GM23338 (cell line): ENCODE data around the gene PFN1. TPM values are rescaled to one million over a fixed set of nuclear protein-coding genes. Genes with fewer than 3 reads are reported as not detected.

Experiments used
- ATAC-seq: fragments of 200-7000 bp; cut with Tn5 transposase; 3 replicates; pipeline ENCODE4 v1.9.1; 2020
- DNase-seq: peaks from one replicate; pipeline ENCODE4 v3.0.0-alpha.2; 2015; ENCODE audit warnings: low spot score
- H2AFZ ChIP-seq: fragments of 200-600 bp; sonication (generic); 2 replicates; pipeline ENCODE4 v1.8.0; 2016; ENCODE audit warnings: antibody characterized with exemption, mild to moderate bottlenecking, moderate library complexity
- H3F3A ChIP-seq: fragments of 200-600 bp; sonication (generic); replicated peaks from 2 replicates; pipeline ENCODE4 v1.8.0; 2017; ENCODE audit warnings: antibody characterized with exemption, mixed run types, low read depth
- H3K27ac ChIP-seq: fragments of 200-600 bp; sonication (generic); 2 replicates; pipeline ENCODE4 v1.6.1; 2016; ENCODE audit warnings: low read depth
- H3K27me3 ChIP-seq: fragments of 200-600 bp; sonication (generic); 2 replicates; pipeline ENCODE4 v1.8.0; 2016; ENCODE audit warnings: mild to moderate bottlenecking, mixed run types, moderate library complexity; ENCODE audit not compliant: insufficient read depth
- H3K36me3 ChIP-seq: fragments of 200-600 bp; sonication (generic); 2 replicates; pipeline ENCODE4 v1.8.0; 2016; ENCODE audit warnings: mild to moderate bottlenecking; ENCODE audit not compliant: insufficient read depth
- H3K4me1 ChIP-seq: fragments of 200-600 bp; sonication (generic); 2 replicates; pipeline ENCODE4 v1.8.0; 2016; ENCODE audit warnings: mild to moderate bottlenecking, moderate library complexity; ENCODE audit not compliant: insufficient read depth
- H3K4me2 ChIP-seq: fragments of 200-600 bp; sonication (generic); 2 replicates; pipeline ENCODE4 v1.7.1; 2017; ENCODE audit warnings: mixed run types
- H3K4me3 ChIP-seq: fragments of 200-600 bp; sonication (generic); 2 replicates; pipeline ENCODE4 v1.6.1; 2016; ENCODE audit warnings: mixed run types
- H3K79me2 ChIP-seq: fragments of 200-600 bp; sonication (generic); replicated peaks from 2 replicates; pipeline ENCODE4 v1.8.0; 2017; ENCODE audit warnings: mild to moderate bottlenecking; ENCODE audit not compliant: insufficient read depth
- H3K9me2 ChIP-seq: fragments of 200-600 bp; sonication (generic); 2 replicates; pipeline ENCODE4 v1.8.0; 2017; ENCODE audit not compliant: insufficient read depth
- H4K20me1 ChIP-seq: fragments of 200-600 bp; sonication (generic); replicated peaks from 2 replicates; pipeline ENCODE4 v1.8.0; 2017; ENCODE audit warnings: mild to moderate bottlenecking; ENCODE audit not compliant: insufficient read depth
- H3K27ac Mint-ChIP-seq: 2 replicates; pipeline ENCODE4 v1.8.0; 2020; ENCODE audit warnings: inconsistent platforms, mild to moderate bottlenecking, moderate library complexity, mixed read lengths
- H3K27me3 Mint-ChIP-seq: 3 replicates; pipeline ENCODE4 v1.8.0; 2022; ENCODE audit warnings: low read depth, mild to moderate bottlenecking, moderate library complexity, mixed read lengths, inconsistent platforms; ENCODE audit not compliant: insufficient read depth, poor library complexity
- H3K36me3 Mint-ChIP-seq: 3 replicates; pipeline ENCODE4 v1.8.0; 2021; ENCODE audit warnings: low read depth, mild to moderate bottlenecking, inconsistent platforms, moderate library complexity, mixed read lengths
- H3K4me1 Mint-ChIP-seq: 3 replicates; pipeline ENCODE4 v1.8.0; 2020; ENCODE audit warnings: mild to moderate bottlenecking, inconsistent platforms, mixed read lengths
- H3K4me3 Mint-ChIP-seq: 3 replicates; pipeline ENCODE4 v1.8.0; 2021; ENCODE audit warnings: moderate library complexity, mild to moderate bottlenecking, inconsistent platforms, mixed read lengths
- H3K9me3 Mint-ChIP-seq: 3 replicates; pipeline ENCODE4 v1.8.0; 2020; ENCODE audit warnings: moderate library complexity, mild to moderate bottlenecking, inconsistent platforms, mixed read lengths
- CREB1 ChIP-seq: fragments of 250-450 bp; sonication (Bioruptor Pico); IDR thresholded peaks from 2 replicates; pipeline ENCODE4 v1.5.0; 2020; ENCODE audit warnings: low read depth, mild to moderate bottlenecking, moderate library complexity
- ETS1 ChIP-seq: IDR thresholded peaks from 2 replicates; pipeline ENCODE4 v1.6.1; 2016; ENCODE audit warnings: antibody characterized with exemption
- NANOG ChIP-seq: IDR thresholded peaks from 2 replicates; pipeline ENCODE4 v1.6.1; 2016; ENCODE audit warnings: antibody characterized with exemption, borderline replicate concordance
- POLR2AphosphoS5 ChIP-seq: IDR thresholded peaks from 2 replicates; pipeline ENCODE4 v1.6.1; 2016; ENCODE audit warnings: antibody characterized with exemption, low read depth
- STAT1 ChIP-seq: IDR thresholded peaks from one replicate; pipeline ENCODE4 v1.6.1; 2016; ENCODE audit warnings: antibody characterized with exemption; ENCODE audit not compliant: unreplicated experiment
- ZNF114 ChIP-seq: fragments of 250-450 bp; sonication (Bioruptor Pico); IDR thresholded peaks from 2 replicates; pipeline ENCODE4 v1.5.0; 2020; ENCODE audit warnings: mild to moderate bottlenecking, moderate library complexity
- ZNF331 ChIP-seq: fragments of 250-450 bp; sonication (Bioruptor Pico); IDR thresholded peaks from 2 replicates; pipeline ENCODE4 v1.5.0; 2020; ENCODE audit warnings: low read depth, mild to moderate bottlenecking, moderate library complexity
- ZNF462 ChIP-seq: fragments of 250-450 bp; sonication (Bioruptor Pico); IDR thresholded peaks from 2 replicates; pipeline ENCODE4 v1.5.0; 2020; ENCODE audit warnings: mild to moderate bottlenecking, moderate library complexity
- polyA plus RNA-seq: library from polyadenylated mRNA; unstranded; fragments of >200 nt; fragmentation: Nextera tagmentation; extraction: Ambion mirVana; gene quantifications from 2 replicates; pipeline ENCODE4 v1.2.1, GENCODE V29; 2016
- total RNA-seq: library from RNA; depleted of rRNA; stranded (reverse); fragments of >200 nt; shearing (Covaris generic); gene quantifications from 2 replicates; pipeline ENCODE4 v1.2.3, GENCODE V29; 2014

The PFN1 gene
- total and polyA plus RNA-seq, 2 experiments from 2014 or later = 2,002 to 3,709 TPM

- Histone ChIP-seq H3K4me1 (peaks cover 36% of the 10 kb centered on the region), H3K27me3 (no peaks in the 10 kb centered on the region), H4K20me1 (peaks cover 27% of the 10 kb centered on the region), H3K27ac (peak overlapping the region; percentile 80; the same call in 1 of the 2 replicates), H3F3A (peaks cover 54% of the 10 kb centered on the region), H3K9me2 (no peaks in the 10 kb centered on the region), H3K4me3 (peak overlapping the region; percentile 78), H2AFZ (no peak overlapping the region), H3K4me2 (peak overlapping the region; percentile 99), H3K36me3 (peaks cover 15% of the 10 kb centered on the region), H3K79me2 (peaks cover 49% of the 10 kb centered on the region)
- H3K27ac Mint-ChIP-seq = peak overlapping the region; percentile 100
- TF ChIP-seq CREB1 (CRISPR knock-in tag) (no peak), ETS1 (no peak), STAT1 (no peak), NANOG (no peak), ZNF462 (CRISPR knock-in tag) (no peak), POLR2AphosphoS5 (no peak), ZNF114 (no peak), ZNF331 (CRISPR knock-in tag) (no peak)
- no peaks in the 10 kb centered on the region for H3K9me3 Mint-ChIP-seq
- DNase-seq (no peak), ATAC-seq (no peak)
- peak overlapping the region; percentile 92 for H3K4me3 Mint-ChIP-seq
- peaks cover 34% of the 10 kb centered on the region for H3K27me3 Mint-ChIP-seq
- peaks cover 41% of the 10 kb centered on the region for H3K4me1 Mint-ChIP-seq
- H3K36me3 Mint-ChIP-seq = peaks cover 86% of the 10 kb centered on the region
Measured at GRCh38 chr17:4941319-4941610, 7.1 kb downstream of the PFN1 start.
